Measurements from ENCODE around the gene SIGLEC6. TPM values are rescaled to one million over a fixed set of nuclear protein-coding genes. Genes with fewer than 3 reads are reported as not detected.

The SIGLEC6 gene
- total RNA-seq, 1 donor from 2014 or later, result 2.4 TPM

DNA sequence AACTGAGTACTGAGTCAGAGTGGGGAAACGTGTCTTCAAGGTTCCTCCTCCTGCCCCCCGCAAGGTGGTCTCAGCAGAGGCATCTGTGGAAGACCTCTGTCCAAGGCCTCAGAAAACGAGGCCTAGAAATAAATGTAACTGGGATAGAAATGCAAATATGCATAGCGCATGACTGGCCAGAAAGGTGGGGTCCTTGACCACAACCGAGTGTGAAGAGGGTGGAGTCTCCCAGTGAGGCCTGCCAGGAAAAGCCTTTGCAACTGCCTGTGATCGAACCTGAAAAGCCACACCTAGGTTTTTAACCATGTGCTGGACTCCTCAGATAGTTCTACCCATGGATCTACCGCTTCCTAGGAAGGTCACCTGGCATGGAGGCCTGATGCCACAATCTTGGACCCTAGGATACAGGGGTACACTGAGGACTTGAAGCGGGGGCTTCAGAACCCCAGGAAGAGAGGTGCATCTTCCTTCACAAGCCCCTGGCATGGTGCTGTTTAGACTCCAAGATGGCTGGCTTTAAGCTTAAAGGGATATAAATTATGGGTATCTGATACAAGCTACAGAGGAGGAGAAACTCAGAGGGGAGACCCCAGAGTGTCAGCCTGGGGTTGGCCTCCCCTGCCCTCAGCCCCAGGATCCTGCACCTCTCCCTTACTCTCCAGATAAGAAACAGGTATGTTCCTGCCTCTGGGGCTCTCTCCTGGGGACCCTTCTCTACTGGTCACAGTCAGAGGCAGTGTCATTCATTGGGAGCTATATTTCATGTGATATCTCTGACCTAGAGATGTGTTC, 18.3 kb upstream of the SIGLEC6 start:
- DNase-seq (ENCODE audit: low spot score) (no peak), ATAC-seq (no peak)
- intact Hi-C loops (cut with DNase I), result no loop called here

DNA sequence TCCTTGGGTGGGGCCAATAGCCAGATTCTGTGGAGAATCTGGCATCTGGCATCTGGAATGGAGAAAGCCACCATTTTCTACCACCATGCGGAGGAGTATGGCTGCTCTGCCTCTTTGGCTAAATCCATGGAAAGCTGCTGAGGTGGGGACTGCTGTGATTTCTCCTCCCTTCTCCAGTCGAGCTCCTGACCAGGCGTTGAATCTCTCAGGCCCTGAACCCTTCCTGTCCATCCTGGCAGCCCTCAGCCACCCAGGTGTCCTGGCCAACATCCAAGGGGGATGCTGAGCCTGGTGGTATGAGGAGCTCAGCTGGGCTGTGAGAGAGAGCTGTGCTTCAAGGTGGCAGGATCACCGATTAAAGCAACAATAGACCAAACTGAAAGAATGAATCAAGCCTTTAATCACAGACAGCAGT, 17.4 kb upstream of the SIGLEC6 start:
- intact Hi-C loops (cut with DNase I), result no loop called here
- ATAC-seq, result no peak
- no peak for DNase-seq (ENCODE audit: low spot score)

DNA sequence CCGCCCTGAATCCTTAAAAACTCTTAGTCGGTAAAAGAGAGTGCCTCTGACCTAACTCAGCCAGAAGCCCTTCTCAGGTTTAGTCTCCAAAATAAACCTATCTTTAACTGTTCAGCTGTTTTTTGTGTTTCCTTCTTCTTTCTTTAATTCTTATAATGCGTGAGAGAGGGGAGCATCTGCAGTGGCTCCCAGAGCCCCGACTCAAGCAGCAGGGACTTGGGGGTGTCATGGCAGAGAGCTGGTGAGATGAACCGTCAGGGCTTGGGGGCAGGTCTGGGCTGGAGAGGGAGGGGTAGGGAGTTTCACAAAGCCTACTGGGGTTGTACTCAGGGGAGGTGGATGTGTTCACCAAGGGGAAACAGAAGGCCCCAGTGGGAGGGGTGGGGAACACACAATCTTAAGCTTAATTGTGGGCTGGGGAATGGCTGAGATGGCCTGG, 16.8 kb upstream of the SIGLEC6 start:
- intact Hi-C loops (cut with DNase I), result no loop called here
- ATAC-seq (no peak), DNase-seq (ENCODE audit: low spot score) (no peak)

DNA sequence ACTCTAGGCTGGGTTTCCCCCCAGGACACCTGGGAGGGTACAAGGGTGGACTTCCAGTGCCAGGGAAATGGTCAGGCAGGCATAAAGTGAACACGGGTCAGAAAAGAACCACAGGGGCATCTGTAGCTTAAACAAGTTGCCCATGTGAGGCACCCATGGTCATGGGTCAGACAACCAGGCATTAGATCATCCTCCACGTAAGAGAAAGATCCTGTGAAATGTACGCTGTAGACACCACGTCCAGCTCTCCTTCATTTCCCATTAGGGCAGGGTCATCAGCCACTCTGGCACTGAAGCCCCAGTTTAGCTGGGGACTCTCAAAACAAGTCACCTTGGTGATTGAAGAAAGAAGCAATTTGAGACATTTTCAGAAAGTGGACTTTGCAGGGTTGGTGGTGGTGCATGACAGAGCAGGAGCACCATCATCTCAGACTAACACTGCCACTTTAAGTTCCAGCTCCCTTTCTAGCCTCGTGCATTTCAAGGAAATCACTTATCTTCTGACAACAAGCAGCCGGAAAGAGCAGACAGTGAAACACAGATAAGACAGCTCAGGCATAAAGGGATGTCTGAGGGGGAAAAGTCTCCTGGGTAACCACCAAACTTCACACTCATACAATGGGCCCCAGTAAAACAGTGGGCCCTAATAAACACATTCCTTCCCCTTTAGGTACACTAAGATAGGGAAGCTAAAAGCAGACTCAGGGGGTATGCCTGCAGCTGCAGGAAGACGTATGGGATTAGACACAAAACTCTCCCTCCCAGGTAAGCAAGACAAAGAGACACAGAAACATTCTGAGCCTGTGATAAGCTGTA, 16.1 kb upstream of the SIGLEC6 start:
- DNase-seq (ENCODE audit: low spot score) (no peak), ATAC-seq (no peak)
- intact Hi-C loops (cut with DNase I), result no loop called here

DNA sequence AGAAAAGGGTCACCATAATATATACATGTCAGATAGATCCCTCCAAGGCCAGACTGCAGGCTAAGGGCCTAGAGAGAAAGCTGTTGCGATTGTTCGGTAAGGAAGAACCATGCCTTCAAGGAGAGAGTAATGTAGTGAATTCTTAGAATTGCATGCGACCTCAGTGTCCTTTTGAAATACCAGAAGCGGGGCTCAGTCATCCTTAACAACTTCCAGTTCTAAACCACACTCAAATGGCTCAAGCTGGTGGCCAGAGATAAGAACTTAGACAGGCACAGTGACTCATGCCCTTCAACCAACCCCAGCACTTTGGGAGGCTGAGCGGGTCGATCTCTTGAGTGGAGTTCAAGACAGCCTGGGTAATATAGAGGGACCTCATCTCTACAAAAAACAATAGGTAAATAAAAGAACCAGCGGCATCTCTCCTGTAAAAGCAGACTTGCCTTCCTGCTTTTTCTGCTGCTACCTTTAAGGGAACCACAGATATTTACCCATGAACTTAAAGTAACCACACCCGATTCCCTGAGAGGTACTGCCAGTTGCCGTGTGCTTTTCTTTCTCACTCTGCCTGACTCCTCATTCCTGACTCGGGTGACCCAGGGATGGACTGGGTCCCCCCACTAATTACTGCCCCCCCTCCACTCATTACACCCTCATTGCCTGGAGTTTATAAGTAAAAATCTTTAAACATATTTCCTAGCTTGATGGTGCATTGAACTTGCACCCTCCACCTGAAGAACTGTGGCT, 15.4 kb upstream of the SIGLEC6 start:
- intact Hi-C loops (cut with DNase I), result no loop called here
- DNase-seq (ENCODE audit: low spot score) (no peak), ATAC-seq (no peak)

DNA sequence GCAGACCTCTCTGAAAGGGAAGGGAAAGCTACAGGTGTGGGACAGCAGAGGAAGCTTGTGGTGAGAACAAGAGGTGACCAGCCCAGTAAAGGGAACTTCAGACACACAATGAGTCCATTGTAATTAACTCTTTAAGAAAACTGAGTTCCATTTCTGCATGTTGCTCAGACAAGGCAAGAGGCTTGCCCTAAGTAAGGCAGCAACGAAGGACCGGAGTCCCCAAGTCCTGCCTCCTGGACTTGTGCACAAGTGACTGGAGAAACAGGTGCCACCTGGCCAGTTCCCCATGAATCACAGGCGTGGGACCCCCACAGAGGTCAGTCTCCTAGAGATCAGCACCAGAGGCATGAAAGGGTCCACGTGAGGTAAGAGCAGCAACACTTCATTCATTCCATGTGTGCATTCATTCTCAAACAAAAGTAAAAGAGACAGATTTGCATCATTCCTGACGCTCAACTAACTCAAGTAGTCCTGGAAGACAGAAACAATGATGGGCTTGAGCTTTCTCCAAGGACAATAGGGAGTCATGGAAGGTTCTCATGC, 14.7 kb upstream of the SIGLEC6 start:
- DNase-seq (ENCODE audit: low spot score) (no peak), ATAC-seq (no peak)
- intact Hi-C loops (cut with DNase I), result no loop called here

DNA sequence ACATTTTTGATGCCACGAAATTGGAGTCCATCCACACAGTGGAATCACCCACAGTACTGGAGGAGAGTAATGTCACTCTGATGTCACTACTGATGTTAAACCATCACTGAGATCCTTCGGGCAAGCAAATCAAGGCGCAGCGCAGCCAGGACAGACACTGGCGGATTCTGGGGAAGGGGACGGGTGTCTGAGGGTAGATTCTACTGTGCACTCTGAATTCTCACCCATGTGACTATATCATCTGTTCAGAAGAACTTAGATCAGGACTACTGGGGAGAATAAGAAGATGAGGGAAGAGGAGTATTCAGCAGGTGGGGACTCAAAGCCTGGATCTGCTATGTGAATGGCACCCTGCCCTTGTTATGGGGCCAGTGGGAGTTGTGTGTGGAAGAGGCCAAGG, 12.6 kb upstream of the SIGLEC6 start:
- no peak for DNase-seq (ENCODE audit: low spot score)
- ATAC-seq, result no peak
- intact Hi-C loops (cut with DNase I), result no loop called here

DNA sequence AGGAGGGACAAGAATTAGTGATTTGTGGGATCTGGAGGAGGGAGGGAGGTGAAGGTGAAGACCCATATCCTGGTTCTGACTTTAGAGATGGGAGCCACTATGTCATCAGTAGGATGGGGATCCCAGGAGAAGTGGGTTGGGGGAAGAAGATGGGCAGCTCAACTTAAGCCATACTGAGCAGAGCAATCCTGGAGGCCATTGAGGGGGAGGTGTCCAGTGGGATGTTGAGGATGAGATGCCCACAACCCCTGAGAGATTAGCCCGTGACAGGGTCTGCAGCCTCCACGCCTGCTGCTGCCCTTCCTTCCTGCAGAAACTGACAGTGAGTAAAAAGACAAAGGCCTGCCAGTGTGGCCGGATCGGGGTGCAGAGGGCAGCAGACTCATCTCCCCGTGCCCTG, 11.2 kb upstream of the SIGLEC6 start:
- ATAC-seq, result no peak
- DNase-seq (ENCODE audit: low spot score), result no peak
- intact Hi-C loops (cut with DNase I), result no loop called here

DNA sequence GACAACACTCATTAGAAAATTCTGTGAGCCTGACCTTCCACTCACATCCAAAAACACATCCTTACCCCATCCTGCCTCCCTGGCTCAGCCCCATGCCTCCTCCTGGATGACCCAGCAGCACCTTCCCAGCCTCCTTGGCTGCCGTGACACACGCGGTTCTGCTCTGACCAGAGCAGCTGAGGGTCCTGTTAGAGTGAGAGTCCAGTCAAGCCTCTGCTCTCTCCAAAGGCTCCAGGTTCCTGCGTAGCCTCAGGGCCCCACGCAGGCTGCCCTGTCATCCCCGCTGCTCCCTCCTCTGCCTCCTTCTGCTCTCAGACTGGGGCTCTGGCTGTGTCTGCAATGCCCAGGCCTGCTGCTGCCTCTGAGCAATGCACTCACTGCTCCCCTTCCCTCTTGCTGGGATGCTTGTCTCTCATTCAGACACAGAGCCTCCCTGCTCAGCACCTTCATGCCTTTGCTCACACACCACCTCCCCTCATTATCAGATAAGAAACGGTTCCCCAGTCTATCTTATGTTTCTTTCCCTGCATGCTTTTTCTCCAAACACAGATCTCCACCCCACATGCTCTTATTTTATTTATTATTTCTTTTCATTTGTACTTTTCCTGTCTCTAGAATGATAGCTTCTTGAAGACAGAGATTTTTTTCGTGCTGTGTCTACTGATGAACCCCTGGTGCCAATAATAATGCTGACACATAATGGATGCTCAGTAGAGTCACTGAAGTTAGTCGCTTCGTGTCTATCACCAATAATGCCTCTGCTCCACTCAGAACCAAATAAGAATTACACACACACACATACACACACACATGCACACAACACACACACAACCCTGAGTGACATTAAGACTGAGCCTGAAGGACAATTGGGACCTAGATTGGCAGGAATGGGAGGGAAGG, 10.2 kb upstream of the SIGLEC6 start:
- DNase-seq (ENCODE audit: low spot score), result no peak
- no peak for ATAC-seq
- intact Hi-C loops (cut with DNase I), result no loop called here

DNA sequence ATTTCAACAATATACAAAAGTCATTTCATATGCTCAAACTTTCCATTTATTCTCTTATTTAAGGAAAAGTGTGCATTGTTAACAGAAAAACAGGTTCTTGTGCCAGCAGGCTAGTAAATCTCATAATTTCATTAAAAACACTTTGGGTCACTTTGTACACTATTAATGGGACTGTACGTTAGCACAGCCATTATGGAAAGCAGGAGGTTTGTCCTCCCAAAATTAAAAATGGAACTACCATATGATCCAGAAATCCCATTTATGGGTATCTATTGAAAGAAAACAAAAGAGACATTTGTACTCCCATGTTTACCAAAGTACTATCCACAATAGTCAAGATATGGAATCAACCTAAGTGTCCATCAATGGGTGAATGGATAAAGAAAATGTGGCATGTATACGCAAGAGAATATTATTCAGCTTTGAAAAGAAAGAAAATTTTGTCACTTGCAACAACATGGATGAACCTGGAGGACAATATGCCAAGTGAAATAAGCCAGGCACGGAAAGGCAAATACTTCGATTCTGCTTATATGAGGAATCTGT, 8.4 kb upstream of the SIGLEC6 start:
- DNase-seq (ENCODE audit: low spot score) (no peak), ATAC-seq (no peak)
- intact Hi-C loops (cut with DNase I), result no loop called here

DNA sequence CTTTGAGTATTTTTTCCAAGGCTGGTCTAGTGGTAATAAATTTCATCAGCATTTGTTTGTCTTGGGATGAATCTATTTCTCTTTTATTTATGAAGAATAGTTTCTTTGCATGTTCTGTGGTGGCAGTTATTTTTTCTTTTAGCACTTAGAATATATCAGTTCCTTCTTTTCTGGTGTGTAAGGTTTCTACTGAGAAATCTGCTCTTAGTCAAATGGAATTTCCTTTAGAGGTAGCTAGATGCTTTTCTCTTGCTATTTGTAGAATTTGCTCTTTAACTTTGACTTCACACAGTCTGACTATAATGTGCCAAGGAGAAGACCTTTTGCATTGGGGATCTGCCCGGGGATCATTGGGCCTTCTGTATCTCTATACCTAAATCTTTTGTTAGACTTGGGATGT, 4.1 kb upstream of the SIGLEC6 start:
- DNase-seq (ENCODE audit: low spot score) (no peak), ATAC-seq (no peak)
- intact Hi-C loops (cut with DNase I), result no loop called here

DNA sequence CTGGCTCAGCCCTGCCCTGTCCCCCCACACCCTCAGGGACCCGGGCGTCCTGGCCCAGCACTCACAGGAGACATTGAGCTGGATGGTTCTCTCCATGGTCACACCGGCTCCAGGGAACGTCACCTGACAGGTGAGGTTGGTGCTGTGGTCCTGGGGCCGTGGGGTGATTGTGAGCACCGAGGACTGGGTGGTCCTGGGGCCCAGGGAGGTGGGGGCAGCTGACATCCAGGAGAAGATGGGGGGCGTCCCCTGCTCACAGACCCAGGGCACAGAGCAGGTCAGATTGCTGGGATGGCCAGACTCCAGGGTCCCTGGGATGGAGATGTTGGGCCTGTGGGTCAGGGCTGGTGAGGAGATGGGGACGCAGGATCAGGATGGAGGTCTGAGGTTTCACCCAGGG, 854 bp downstream of the SIGLEC6 start:
- ATAC-seq, result no peak
- no peak for DNase-seq (ENCODE audit: low spot score)
- intact Hi-C loops (cut with DNase I), result no loop called here

DNA sequence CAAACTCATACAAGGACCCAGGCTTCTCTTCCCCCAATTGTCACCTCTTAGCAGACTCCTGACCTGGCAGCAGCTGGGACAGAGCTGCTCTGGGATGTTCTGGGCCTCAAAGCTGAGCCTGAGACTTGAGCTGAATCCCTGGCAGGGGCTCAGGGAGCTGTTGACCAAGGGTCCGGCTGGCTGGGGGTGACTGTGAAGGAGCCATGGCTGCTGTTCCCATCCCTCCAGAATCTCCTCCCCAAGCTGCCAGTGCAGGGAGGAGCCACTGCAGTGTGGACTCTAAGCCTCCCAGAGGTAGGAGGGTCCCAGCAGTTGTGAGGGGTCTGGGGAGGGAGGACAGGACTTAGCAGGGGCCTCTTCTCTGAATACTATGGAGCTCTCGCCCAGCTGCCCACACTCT, 2.2 kb downstream of the SIGLEC6 start:
- intact Hi-C loops (cut with DNase I), result no loop called here
- ATAC-seq (no peak), DNase-seq (ENCODE audit: low spot score) (no peak)

DNA sequence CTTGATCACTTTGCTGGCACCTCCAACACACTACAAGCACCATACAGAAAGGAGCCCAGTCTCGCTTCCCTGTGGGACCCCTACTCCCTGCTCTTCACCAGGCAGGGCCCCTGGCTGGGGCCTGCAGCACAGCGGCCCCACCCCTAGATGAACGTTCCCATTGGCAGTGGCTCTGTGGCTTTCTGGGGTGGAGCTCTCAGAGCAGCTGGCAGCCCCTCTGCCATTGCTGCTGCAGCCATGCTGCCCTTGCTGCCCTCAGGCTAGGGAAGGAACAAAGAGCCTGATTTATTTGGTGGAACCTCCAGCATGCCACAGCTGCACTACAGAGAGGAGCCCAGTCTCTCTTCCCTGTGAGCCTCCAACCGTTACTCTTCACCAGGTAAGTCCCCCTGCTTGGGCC, 5.8 kb downstream of the SIGLEC6 start:
- intact Hi-C loops (cut with DNase I), result no loop called here
- no peak for DNase-seq (ENCODE audit: low spot score)
- no peak for ATAC-seq

DNA sequence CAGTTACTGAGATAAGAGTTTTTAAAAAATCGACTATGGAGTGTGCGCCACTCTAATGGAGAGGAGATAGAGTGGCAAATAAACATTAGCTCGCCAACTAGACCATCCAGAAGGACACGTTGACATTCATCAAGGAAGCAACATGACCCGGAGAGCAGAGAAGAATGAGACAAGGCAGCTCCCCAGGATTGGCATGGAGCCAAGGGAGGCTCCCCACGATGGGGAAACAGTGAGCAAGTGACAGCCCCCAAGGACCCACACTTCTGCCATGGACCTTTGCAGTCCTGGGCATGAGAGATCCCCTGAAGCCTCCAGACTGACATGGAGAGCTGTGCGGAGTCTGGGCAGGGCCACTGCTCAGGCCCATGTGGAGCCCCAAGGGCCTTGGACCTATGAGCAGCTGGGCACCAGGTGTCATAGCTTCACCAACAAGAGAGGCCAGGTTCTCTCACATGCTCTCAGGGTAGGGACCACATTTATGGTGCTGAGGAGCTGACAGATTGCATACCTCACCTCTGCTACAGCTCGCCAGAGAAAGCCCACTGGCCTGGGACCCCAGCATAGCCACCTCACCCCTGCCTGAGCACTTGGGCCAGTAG, 6.7 kb downstream of the SIGLEC6 start:
- ATAC-seq (no peak), DNase-seq (ENCODE audit: low spot score) (no peak)
- intact Hi-C loops (cut with DNase I), result no loop called here

DNA sequence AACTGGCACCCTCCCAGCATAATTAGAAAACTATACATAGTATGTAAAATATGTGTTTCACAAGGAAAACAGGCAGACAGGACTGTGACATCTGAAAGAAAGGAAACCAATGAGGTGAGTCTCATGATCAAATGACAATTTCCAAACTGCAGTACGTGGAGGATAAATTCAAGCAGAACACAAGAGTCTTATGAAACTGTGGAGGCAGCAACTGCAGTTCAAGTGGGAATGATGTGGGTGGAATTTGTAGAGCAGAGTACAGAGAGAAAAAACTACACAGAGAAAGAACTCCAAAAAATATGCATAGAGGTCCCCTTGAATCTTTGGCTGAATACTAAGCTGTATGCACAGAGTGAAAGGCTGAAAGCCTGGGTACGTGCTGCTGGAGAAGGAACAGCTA, 9.7 kb downstream of the SIGLEC6 start:
- intact Hi-C loops (cut with DNase I), result no loop called here
- no peak for DNase-seq (ENCODE audit: low spot score)
- no peak for ATAC-seq

DNA sequence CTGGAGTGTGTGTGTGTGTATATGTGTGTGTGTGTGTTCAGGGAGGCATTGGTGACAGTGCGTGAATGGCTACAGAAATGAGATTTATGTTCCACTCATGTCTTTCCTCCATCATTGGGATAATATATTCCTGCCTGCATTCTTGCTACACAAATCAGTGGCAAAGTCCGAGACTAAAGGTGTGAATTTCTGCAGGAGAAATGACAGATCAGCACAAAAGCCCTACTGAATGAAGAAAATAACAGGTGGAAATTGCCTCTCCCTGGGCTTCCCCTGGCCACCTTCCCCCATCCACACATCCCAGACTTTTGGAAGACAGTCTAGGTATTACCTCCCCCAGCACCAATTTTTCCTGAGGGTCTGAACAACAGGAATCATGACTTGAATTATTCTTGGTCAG, 10.1 kb downstream of the SIGLEC6 start:
- intact Hi-C loops (cut with DNase I), result no loop called here
- DNase-seq (ENCODE audit: low spot score) (no peak), ATAC-seq (no peak)

DNA sequence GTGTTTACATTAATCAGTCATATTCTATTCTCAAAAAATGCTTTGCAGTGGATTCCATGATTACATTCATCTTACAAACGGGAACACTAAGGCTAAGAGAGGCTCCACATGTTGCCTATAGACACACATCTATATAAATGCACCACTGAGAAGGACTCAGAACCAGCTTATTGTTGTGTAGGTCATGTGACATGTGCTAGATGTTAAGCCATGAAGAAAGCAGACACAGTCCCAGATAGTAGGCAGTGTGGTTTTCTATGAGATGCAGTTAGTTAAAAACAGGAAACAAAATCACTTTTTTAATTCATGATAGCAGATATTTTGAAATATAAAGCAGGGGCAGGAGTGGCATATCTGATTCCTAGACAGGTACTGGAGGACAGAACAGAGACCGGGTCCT, 10.7 kb downstream of the SIGLEC6 start:
- no peak for DNase-seq (ENCODE audit: low spot score)
- ATAC-seq, result no peak
- intact Hi-C loops (cut with DNase I), result no loop called here

Measured in sciatic nerve (tissue), 2 donors.